HepG2 (cell line): ENCODE results near the gene DNM3.

Experiments used
- BRCA1 ChIP-seq: sonication (generic); formaldehyde crosslinking; IDR thresholded peaks from 2 replicates; pipeline ENCODE4 v1.4.0; 2020; ENCODE audit warnings: missing genetic modification reagents
- MTA3 ChIP-seq: sonication (generic); formaldehyde crosslinking; IDR thresholded peaks from 2 replicates; pipeline ENCODE4 v1.4.0; 2020; ENCODE audit warnings: missing genetic modification reagents

DNA sequence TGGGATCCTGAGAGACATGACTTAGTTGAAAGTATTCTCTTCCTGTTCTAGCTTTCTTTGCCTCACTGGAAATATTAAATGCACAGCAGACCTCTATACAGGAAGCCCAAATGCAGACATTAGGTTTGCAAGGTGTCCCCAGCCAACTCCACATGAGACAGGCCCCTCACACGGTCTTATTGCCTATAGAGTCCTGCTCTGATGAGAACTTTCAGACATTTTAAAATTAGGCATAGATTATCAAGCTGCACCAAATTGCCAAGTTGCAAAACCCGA, 327.2 kb downstream of the DNM3 start:
- no peak for TF ChIP-seq MTA3 (CRISPR knock-in tag)
- no peak for TF ChIP-seq BRCA1 (CRISPR knock-in tag)
